NCI-H2107 treated with DMSO at 0.1 percent for 48 hours (cell line): ENCODE data around the gene PCBD1.

ENCODE experiments used
- DNase-seq: peaks from one replicate; lab custom pipeline; 2025; ENCODE audit not compliant: unreplicated experiment; lab: John Stamatoyannopoulos, UW

The PCBD1 gene

DNA sequence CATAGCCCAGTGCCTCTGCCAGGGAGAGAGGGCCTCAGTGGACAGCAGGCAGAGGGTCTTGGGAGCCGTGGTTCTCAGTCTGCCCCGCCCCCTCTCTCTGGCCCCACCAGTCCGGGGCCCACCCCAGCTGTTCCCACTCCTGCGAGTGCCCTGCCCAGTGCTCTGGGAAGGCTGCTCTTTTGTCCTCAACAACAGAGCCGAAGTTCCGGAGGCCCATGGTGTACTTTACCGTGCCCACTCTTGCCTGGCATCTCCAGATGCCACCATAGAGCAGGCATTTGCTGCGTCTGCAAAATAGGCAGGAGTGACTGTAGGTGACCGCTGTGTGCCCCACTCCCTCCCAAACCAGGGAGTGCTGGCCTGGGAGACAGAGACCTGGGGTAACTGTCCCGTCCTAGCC, 29.3 kb upstream of the PCBD1 start:
- DNase-seq = no peak

DNA sequence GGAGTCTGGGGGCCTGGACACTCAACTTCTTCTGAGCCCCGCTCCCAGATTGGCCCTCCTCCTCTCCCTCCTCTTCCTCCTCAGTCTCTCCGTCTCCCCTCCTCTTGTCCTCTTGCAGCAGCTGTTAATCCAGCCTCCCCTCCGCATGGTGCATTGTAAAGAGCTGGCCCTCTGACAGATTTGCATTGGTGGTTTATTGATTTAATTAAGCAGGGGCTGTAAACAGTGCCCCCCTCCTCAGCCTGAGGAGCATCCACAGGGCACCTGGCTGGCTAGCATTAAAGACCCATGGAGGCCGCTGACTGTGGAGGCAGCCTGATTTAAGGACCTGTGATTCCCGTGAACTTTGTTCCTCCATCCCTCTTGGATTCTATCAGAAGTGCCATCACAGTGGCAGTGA, 28.9 kb upstream of the PCBD1 start:
- DNase-seq = no peak

GRCh38 chr10:70916241-70916640, 27.9 kb upstream of the PCBD1 start:
- DNase-seq = no peak

GRCh38 chr10:70915806-70916205, 27.4 kb upstream of the PCBD1 start:
- no peak for DNase-seq

DNA sequence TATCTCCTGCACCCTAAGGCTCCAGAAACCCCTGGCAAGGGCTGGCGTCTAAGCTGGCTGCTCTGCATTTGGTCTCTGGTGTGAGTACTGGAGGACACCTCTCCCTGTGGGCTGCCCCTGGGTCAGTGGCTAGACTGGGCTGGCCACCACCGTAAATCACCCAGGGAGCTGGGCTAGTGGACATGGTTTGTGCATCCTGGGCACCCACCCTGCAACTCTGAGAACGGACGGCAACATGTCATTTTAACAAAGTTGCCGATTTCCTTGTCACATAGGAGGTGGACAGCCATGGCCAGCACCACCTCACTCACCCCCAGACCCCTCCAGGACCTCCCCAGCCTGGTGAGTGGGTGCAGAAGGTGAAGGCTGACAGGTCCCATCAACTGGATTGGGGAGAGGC, 26.8 kb upstream of the PCBD1 start:
- no peak for DNase-seq

DNA sequence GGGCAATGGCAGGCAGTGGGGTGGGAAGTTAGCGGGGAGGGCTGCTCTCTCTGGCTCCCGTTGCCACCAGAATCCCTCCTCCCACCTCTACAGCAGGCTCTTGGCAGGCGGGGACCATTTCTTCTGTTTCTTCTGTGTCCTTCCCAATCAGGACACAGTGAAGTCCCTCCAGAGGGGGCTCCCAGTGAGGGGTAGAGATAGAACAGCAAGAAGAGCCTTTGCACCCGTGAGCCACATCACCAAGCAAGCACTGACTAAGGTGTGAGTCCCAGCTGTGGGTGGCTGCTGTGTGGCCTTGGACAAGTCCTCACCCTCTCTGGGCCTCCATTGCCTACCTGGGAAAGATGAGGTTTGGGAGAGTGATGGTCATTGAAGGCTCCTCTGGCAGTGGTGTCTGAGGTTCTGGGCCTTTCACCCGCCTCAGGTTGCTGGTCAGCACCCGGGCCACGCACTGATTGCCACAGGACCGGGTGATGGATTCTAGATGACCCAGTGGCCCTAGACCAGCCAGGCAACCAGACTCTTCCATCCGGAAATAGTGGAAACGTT, 26.0 kb upstream of the PCBD1 start:
- DNase-seq = no peak

DNA sequence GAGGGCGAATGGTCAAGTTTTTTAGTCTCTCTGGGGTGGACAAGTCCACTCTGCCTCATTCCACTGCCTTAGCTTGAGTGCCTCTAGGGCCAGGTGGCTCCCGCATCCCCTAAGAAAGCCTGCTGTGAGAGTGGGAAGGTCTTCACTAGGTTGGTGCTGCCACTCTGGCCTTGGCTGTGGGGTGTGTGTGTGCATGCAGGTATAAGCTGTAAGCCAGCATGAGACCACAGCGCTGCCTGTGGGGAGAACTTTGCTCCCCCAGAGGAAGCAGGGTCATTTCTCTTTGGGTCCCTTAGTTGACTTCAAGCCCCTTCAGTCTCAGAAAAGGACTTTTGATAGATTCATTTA, 25.5 kb upstream of the PCBD1 start:
- DNase-seq = no peak

GRCh38 chr10:70913191-70913892, 25.0 kb upstream of the PCBD1 start:
- no peak for DNase-seq

DNA sequence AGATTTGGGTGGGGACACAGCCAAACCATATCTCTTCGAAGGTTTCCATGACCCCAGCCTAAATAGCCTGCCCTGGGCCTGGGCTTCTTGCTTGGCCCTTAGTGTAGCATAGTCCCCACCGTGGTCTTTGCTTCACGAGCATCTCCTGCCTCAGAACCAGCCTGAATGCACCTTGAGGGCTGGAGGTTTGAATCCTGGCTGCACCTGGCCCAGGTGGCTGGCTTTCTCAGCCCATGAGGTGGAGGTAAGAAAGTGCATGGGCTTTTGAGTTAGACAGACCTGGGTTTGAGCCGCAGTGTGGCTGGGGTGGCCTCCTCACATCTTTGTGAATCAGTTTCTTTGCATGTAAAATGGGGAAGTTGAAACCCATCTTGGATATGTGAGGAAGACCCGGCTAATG, 24.2 kb upstream of the PCBD1 start:
- no peak for DNase-seq

GRCh38 chr10:70911386-70911785, 23.0 kb upstream of the PCBD1 start:
- no peak for DNase-seq

DNA sequence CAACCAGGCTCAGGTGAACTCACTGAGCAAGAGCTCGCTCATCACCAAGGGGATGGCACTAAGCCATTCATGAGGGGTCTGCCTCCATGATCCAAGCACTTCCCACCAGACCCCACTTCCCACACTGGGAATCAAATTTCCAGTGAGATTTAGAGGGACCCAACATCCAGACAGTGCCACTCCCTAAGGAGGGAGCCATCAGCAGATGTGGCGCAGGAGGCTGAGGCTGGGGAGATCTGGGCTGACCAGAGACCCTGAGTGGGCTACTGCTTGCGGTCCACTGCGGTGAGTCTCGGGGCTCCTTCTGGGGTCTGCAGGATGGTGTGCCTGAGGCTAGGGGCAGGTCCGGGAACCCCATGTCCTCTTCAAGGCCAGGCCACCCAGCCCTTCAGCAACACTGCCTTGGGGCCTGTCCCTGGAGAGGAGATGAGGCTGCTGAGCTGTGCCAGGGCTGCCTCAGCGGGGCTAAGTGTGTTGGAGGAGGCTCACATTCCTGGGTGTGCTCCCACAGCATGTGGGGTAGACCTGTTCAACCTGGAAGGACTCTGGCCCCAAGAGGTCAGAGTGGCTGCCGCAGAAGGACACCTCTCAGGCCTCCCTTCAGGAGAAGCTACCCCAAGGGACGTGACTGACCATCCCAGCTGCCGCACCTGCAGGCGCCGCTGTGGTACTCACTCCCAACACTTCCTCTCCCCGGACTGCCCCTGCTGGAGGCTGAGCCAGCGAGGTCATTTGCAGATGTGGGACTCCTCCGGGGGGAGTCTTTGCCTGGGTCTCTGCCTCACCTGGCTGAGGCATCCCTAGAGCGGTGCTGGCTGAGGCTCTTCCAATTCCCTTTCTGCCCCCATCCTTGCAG, 22.3 kb upstream of the PCBD1 start:
- no peak for DNase-seq

DNA sequence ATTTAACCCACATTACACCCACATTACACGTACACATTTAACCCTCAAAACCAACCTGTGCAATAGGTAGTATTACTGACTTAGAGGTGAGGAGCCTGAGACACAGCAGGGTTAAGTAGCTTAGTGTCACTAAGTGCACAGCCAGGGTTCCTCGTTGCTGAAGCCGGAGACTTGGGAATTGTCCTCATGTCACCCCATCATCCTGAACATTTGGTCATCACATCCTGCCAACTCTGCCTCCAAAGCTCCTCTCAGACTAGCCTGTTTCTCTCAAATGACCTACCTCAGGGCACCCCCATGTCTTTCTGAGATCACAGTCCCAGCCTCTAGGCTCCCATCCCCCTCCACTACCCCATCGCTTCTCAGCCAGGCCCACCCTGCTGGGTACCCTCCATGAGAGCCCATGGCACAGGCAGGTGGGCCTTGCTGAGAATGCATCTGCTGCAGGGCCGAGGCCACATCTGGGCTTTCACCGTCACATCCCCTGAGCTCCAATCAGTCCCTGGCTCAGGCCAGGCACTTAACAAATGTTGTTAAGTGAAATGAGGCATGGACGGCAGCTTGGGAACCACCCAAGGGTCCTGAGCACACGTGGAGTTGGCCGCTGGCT, 21.1 kb upstream of the PCBD1 start:
- DNase-seq = no peak

DNA sequence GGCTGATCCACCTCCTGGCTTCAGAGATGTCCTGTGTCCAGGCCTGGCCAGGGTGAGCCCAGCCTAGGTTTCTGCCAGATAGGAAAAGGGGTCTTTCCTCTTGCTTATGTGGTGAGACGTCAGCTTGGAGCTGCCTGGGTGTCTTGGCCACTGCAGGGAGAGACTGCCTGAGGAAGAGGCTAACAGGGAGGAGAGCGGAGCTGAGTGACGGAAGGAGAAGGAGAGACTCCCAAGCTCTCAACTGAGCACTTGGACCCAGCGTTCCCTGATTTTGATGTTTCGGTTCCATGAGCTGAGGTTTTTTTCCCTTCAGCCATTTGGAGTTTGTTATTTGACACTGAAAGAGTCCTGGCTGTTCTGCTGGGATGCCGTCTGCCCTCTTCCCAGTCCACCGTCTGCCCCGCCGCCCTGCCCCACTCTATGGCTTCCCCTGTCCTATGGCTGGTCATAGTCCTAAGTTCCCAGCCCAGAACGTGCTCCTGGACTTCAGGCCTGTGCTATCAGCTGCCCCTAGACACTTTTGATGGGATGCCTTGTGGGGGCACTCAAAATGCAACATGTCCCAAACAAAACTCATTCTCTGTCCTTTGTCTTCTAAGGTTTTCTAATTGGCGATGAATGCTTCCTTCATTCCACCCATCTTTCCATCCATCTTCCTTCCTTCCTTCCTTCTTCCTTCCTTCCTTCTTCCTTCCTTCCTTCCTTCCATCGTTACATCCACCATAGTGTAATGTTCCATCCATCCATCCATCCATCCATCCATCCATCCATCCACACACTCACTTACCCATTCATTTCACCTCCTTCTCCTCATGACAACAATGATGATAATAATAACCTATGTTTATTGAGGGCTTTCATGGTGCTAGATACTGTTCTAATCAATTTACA, 20.3 kb upstream of the PCBD1 start:
- DNase-seq = no peak

DNA sequence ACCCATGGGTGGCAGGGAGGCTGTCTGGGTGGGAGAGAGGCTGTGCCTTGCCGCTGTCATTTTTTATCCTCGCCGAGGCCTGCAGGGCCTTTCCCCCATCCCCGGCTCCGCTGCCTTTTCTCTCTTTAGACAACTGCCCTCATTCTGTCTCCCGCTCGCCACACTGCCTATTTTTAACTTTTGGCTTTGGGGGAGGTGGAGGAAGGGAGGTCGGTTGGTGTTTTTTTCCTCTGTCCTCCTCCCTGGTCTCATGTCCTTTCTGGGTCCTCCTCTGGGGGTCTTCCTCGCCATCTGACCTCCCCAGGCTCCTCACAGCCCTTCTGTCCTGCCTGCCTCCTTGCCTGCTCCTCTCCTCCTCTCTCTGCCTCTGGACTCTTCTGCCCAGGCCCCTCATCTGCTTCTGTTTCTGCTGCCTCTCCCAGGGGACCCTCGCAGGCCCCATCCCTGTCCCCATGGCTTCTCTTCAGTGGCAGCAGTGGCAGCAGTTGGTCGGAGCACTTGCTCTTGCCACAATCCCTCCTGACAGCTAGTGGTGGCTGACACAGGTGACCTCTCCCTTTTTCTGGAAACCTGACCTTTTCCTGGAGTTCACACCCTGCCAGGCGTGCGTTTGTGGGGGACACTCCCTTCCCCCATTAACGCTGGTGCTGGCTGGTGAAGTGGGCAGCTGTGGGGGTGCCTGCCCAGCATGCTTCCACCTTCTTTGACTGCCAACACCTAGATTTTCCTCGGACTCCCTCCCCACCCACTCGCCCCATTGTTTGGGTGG, 19.5 kb upstream of the PCBD1 start:
- DNase-seq = no peak

GRCh38 chr10:70906953-70907636, 18.7 kb upstream of the PCBD1 start:
- no peak for DNase-seq

DNA sequence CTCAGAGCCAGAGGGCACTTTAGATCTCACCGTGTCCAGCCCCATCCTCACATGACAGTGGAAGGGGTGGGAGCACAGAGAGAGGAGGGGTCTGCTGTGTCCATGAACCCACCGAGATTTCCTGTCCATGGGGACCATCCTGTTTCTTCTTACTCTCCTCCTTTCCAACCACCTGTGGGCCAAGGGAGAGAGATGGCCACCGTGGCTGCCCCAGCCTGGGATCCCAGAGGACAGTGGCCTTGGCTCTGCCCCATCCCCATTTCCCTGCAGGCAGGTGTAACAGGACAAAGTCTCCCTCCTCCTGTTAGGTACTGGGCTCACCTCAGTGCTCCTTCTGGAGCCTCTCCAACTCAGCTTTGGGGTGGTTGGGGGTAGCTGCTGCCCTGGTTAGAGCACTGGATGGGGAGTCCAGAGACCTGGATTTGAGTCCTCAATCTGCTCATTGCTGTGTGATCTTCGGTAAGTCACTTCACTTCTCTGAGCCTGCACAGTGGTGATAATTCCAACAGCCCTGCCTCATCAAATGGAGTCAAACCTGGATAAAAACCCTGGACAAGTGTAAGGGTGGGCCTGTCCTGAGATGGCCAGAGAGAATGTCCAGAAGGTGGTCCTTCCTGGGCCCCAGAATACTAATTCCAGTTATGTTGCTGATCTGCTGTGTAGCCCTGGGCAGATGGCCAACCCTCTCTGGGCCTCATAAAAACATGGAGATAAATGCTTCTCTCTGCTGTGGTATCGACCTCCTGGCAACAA, 17.8 kb upstream of the PCBD1 start:
- DNase-seq = no peak

DNA sequence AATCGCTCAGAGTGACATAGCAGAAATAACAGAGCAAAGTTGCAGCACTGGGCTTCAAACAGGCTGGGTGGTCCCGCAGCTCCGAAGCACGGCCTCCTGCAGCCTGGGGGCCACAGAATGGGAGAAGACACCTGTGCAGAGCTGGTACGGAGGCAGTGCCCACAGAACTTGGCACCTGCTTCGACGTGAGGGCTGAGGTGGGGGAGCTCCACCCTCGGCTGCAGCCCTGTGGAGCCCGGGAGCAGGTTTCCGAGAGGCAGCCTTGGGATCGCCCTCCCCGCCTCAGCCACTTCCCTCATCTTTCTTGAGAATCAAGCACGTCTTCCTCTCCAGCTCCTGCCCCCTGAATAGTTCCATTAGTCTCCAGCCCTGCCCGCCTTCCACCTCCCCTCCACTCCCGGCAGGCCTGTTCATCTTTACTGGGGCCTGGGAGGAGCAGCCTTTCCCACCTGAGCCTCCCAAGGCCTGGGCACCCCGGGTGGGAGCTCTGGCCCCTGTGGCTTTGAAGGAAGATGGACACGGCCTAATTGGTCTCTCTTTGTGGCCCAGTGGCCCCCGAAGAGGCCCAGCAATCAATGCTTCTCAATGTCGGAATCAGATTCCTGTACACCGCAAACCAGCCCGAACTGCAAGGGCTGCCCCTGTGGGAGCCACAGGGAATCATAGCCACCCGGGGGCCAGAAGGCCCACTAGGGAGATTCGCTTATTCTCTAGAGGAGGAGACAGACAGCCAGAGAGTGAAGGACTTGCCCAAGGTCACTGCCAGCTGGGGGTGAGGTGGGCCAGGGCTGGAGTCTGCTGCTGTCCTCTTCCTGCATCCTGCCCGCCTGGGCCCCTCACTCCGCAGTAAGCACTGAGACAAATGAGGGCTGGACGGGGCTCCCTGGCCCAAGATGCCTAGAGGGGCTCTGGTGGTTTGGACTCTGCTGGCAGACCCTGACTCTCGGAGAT, 17.0 kb upstream of the PCBD1 start:
- DNase-seq = no peak
